GM10248 (cell line): ENCODE results near the gene STAM.

Experiments used
- CTCF ChIA-PET: fragments of 300-600 bp; sonication (Branson Sonifier 250); formaldehyde crosslinking; extraction: SDS; loops from one replicate; lab custom pipeline; 2021; ENCODE audit warnings: antibody characterized with exemption; lab: Yijun Ruan, JAX
- POLR2A ChIA-PET: fragments of 350-650 bp; sonication (Branson Sonifier 250); formaldehyde crosslinking; extraction: SDS; loops from one replicate; lab custom pipeline; 2020; ENCODE audit warnings: antibody characterized with exemption; lab: Yijun Ruan, JAX
- DNase-seq: peaks from one replicate; pipeline ENCODE4 v3.0.0; 2012; ENCODE audit errors: extremely low spot score
- TF ChIP-seq, protein P1 (sequence below): IDR thresholded peaks from 2 replicates; pipeline ENCODE4 v1.5.1; 2012; ENCODE audit warnings: mild to moderate bottlenecking, low read depth; ENCODE audit errors: extremely low read depth, missing control alignments, control extremely low read depth

The STAM gene

DNA sequence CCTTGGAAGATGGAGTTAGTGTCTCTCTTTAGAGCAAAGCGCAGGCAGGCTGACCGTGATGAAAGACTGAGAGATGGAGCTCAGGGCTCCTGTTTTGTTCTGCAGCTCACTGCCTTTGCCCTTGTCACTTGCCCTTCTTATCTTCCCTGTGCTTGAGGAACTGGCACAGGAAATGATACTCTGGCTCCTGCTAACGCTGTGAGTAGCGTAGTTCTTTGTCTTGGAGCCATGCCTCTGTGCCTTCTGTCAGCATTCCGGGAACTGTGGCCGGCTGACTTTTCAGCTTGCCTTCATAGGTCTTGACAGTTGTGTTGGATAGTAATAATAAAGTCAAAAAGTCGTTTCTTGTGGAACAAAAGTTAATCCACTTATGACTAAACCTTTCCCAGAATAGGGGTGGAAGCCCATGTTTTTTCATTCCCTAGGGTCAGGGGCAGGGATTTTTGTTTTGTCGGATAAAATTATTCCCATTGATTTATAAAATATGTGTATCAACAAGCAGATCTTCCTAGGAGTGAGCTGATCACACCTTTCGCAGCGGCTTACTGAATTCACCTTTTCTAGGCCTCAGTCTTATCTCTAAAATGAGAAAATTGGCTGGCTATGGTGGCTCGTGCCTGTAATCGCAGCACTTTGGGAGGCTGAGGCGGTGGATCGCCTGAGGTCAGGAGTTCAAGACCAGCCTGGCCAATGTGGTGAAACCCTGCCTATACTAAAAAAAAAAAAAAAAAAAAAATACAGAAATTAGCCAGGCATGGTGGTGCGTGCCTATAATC is 91.4 kb downstream of the STAM start:
- CTCF ChIA-PET, result interaction anchor here (1.0 to 1.7 kb wide), 4 partner anchors 9 to 103 kb away, joined by 3 to 7 read pairs (median 4); no protein-coding TSS in a partner anchor
- no peak for DNase-seq
- POLR2A ChIA-PET, result no interaction called here
- TF ChIP-seq, protein P1, sequence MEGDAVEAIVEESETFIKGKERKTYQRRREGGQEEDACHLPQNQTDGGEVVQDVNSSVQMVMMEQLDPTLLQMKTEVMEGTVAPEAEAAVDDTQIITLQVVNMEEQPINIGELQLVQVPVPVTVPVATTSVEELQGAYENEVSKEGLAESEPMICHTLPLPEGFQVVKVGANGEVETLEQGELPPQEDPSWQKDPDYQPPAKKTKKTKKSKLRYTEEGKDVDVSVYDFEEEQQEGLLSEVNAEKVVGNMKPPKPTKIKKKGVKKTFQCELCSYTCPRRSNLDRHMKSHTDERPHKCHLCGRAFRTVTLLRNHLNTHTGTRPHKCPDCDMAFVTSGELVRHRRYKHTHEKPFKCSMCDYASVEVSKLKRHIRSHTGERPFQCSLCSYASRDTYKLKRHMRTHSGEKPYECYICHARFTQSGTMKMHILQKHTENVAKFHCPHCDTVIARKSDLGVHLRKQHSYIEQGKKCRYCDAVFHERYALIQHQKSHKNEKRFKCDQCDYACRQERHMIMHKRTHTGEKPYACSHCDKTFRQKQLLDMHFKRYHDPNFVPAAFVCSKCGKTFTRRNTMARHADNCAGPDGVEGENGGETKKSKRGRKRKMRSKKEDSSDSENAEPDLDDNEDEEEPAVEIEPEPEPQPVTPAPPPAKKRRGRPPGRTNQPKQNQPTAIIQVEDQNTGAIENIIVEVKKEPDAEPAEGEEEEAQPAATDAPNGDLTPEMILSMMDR, result no peak

DNA sequence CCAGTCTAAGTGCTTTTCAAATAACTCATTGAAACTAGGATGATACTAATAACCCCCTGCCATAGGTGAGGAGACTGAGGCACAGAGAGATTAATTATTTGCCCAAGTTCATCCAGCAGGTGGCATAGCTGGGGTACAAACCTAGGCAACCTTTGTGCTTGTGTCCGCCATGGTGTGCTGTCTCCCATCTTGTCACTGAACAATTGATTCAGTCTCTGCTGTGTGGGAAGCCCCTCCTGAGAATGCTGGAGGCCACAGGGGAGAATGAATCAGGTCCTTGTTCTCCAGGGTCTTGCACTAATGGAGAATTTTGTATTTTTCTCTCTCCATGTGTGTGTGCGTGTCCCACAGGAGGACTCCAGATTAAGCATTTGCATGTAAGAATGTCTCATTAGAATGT is 92.3 kb downstream of the STAM start:
- DNase-seq, result no peak
- CTCF ChIA-PET, result interaction anchor here (0.9 to 1.8 kb wide), 11 partner anchors 21 to 134 kb away, joined by 3 to 4 read pairs (median 3); no protein-coding TSS in a partner anchor
- TF ChIP-seq, protein P1, result no peak
- POLR2A ChIA-PET, result interaction anchor here (0.9 kb wide), 1 partner anchor 92 kb away, joined by 3 read pairs; the partner anchor contains the start of gene STAM

DNA sequence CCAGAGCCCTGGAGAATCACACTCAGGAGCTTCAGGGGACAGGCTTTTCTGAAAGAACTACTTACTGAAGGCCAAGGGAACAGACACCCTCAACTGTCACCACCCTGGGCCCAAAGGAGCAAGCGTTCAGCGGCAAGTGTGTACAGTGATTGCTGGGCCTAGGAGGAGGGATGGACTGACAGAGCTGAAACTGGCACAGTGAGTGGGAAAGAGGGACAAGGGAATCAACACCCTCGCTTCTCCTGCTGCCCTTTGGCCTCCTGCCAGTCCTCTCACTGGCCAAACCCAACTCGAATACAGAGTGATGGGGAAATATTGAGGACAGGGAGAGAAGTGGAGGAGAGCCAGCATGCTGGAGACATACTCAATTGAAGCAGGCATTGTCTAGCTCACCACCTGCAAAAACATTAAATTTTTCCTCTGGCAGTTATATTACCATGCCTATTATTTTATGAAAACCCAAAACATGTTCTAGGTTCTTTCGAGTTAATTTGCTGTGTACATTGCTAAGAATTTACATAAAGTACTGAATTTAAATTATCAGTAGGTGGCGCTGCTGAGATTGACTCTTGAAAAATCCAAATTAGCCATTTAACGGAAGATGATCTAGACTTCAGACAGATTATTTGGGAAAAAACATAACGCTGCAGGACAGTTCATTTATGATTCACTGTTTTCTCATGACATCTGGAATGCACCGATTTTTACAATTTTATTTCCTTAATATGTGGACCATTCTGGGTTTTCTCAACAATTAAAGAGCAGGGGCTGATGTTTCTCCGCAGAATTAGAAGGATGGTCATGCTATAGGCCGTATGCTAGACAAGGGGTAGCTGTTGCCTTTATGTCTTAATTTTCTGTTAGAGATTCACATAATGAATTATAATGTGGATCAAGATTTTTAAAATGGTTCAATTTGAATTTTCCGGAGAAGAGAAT is 93.3 kb downstream of the STAM start:
- TF ChIP-seq, protein P1, result peak; percentile 63
- ChIA-PET POLR2A (interaction anchor here (0.9 kb wide), 1 partner anchor 93 kb away, joined by 3 read pairs; the partner anchor contains the start of gene STAM), CTCF (interaction anchor here (0.8 to 1.9 kb wide), 21 partner anchors 11 to 136 kb away, joined by 3 to 6 read pairs (median 4); no protein-coding TSS in a partner anchor)
- DNase-seq, result peak; percentile 50

DNA sequence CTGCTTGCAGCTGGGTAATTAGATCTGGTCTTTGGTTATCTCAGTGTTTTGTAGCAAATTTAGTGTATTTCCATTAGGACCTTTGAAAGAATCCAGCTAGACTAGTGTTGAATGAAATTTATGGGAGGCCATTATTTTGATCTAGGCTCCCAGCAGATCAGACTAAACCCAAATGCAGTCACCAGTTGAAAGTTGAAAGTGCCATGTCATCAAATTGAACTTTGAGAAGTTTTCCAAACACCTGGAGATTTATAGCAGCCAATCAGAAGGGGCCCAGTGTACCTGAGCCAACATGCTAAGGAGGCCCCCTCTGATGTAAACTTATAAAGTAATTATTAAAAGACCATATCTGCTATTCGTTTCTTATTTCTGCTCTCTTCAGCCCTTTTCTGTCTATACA is 96.7 kb downstream of the STAM start:
- CTCF ChIA-PET, result no interaction called here
- TF ChIP-seq, protein P1, result no peak
- no peak for DNase-seq
- POLR2A ChIA-PET, result no interaction called here

DNA sequence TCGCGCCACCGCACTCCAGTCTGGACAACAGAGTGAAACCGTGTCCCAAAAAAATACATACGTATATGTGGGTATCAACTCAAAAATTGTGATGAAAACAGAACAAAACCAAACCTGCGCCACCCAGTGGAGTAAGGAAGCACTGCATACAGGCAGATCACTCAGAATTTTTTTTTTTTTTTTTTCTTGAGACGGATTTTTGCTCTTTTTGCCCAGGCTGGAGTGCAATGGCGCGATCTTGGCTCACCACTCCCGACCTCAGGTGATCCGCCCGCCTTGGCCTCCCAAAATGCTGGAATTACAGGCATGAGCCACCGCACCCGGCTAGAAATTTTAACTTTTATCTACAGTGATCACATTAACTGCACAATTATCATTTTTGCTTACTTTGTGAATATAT is 99.0 kb downstream of the STAM start:
- TF ChIP-seq, protein P1, result peak; percentile 75
- POLR2A ChIA-PET, result no interaction called here
- CTCF ChIA-PET, result interaction anchor here (0.7 to 3.0 kb wide), 8 partner anchors 32 to 924 kb away, joined by 3 to 10 read pairs (median 4); no protein-coding TSS in a partner anchor
- peak; percentile 59 for DNase-seq

DNA sequence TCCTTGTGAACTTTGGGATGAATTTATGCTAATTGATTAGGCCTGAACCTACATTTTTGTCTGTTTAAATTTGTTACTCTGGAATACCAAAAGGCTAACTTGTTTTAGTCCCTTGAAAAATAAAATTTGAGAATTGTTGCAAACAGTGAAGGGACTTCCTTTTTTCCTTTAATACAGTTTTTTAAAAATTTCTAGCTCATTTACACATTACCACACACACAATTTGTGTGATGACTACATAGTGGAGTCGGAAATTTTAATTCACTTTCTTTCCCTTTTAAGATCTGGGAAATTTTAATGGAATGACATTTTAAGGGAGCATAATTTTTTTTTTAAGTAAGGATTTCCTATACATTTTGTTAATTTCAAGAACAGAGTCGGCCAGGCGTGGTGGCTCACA is 99.5 kb downstream of the STAM start:
- POLR2A ChIA-PET, result no interaction called here
- CTCF ChIA-PET, result interaction anchor here (0.7 to 3.0 kb wide), 6 partner anchors 11 to 490 kb away, joined by 3 to 10 read pairs (median 3); partner anchors contain the start of gene STAM
- TF ChIP-seq, protein P1, result no peak
- no peak for DNase-seq
